HepG2 (cell line): ENCODE data around the gene MT1A. TPM values are rescaled to one million over a fixed set of nuclear protein-coding genes. Genes with fewer than 3 reads are reported as not detected.

Experiments
- CAMTA2 ChIP-seq: sonication (generic); formaldehyde crosslinking; IDR thresholded peaks from 2 replicates; pipeline ENCODE4 v1.4.0; 2020; ENCODE audit warnings: mild to moderate bottlenecking, missing genetic modification reagents, borderline replicate concordance
- DMTF1 ChIP-seq: sonication (generic); formaldehyde crosslinking; IDR thresholded peaks from 2 replicates; pipeline ENCODE4 v1.4.0; 2020; ENCODE audit warnings: mild to moderate bottlenecking, missing genetic modification reagents
- DR1 ChIP-seq: sonication (generic); formaldehyde crosslinking; IDR thresholded peaks from 2 replicates; pipeline ENCODE4 v1.8.0; 2021; ENCODE audit warnings: mild to moderate bottlenecking, missing genetic modification reagents, inconsistent platforms
- LBX2 ChIP-seq: sonication (generic); formaldehyde crosslinking; IDR thresholded peaks from 2 replicates; pipeline ENCODE4 v1.5.0; 2020; ENCODE audit warnings: missing genetic modification reagents, mild to moderate bottlenecking, borderline replicate concordance
- MIER2 ChIP-seq: IDR thresholded peaks from 2 replicates; pipeline ENCODE4 v1.6.1; 2016; ENCODE audit warnings: missing biosample characterization, missing genetic modification reagents
- REST ChIP-seq, 2 experiments: IDR thresholded peaks; 2 replicates each; pipeline ENCODE4 v1.6.1; 2011 to 2012; ENCODE audit warnings: low read length in 2 of 2, borderline replicate concordance in 1 of 2, low read depth in 1 of 2, mild to moderate bottlenecking in 1 of 2, moderate library complexity in 1 of 2
- SMARCC2 ChIP-seq: fragments of 450-650 bp; IDR thresholded peaks from 2 replicates; pipeline ENCODE4 v1.6.1; 2017; ENCODE audit warnings: antibody characterized with exemption, mild to moderate bottlenecking
- SNAPC2 ChIP-seq: sonication (generic); formaldehyde crosslinking; IDR thresholded peaks from 2 replicates; pipeline ENCODE4 v1.8.1; 2022; ENCODE audit warnings: mild to moderate bottlenecking, missing genetic modification reagents
- ZFP37 ChIP-seq: sonication (generic); formaldehyde crosslinking; IDR thresholded peaks from 2 replicates; pipeline ENCODE4 v1.4.0; 2020; ENCODE audit warnings: missing genetic modification reagents, borderline replicate concordance
- ZMAT5 ChIP-seq: sonication (generic); formaldehyde crosslinking; IDR thresholded peaks from 2 replicates; pipeline ENCODE4 v1.5.0; 2020; ENCODE audit warnings: mild to moderate bottlenecking, low read depth, missing genetic modification reagents, borderline replicate concordance
- ZNF263 ChIP-seq: sonication (generic); formaldehyde crosslinking; IDR thresholded peaks from 2 replicates; pipeline ENCODE4 v1.4.0; 2020; ENCODE audit warnings: missing genetic modification reagents
- ZNF282 ChIP-seq: fragments of 450-650 bp; IDR thresholded peaks from 2 replicates; pipeline ENCODE4 v1.6.1; 2018; ENCODE audit not compliant: partially characterized antibody
- ZNF337 ChIP-seq: sonication (generic); formaldehyde crosslinking; IDR thresholded peaks from 2 replicates; pipeline ENCODE4 v1.5.1; 2020; ENCODE audit warnings: missing genetic modification reagents, low read depth, mild to moderate bottlenecking, borderline replicate concordance
- ZNF382 ChIP-seq: sonication (generic); formaldehyde crosslinking; IDR thresholded peaks from 2 replicates; pipeline ENCODE4 v1.5.0; 2020; ENCODE audit warnings: missing genetic modification reagents, mild to moderate bottlenecking, borderline replicate concordance
- ZNF616 ChIP-seq: sonication (generic); formaldehyde crosslinking; IDR thresholded peaks from 2 replicates; pipeline ENCODE4 v1.5.0; 2020; ENCODE audit warnings: low read depth, mild to moderate bottlenecking, missing genetic modification reagents
- ZNF772 ChIP-seq: sonication (generic); formaldehyde crosslinking; IDR thresholded peaks from 2 replicates; pipeline ENCODE4 v1.5.0; 2020; ENCODE audit warnings: mild to moderate bottlenecking, missing genetic modification reagents
- ZNF788 ChIP-seq: sonication (generic); formaldehyde crosslinking; IDR thresholded peaks from 2 replicates; pipeline ENCODE4 v1.5.0; 2020; ENCODE audit warnings: mild to moderate bottlenecking, missing genetic modification reagents, borderline replicate concordance
- polyA plus RNA-seq, 8 experiments: library from polyadenylated mRNA; depleted of rRNA in 3 of 8; stranded (reverse) in 7 of 8; unstranded in 1 of 8; fragments of >200 nt; fragmentation: Illumina TruSeq in 4 of 8; extraction: Trizol in 4 of 8; gene quantifications; 2 replicates each; pipeline versions ENCODE4 v1.2.1 to v1.2.3, GENCODE V29; 2011 to 2016; ENCODE audit warnings: low read depth in 4 of 8, missing spikeins in 1 of 8, mixed read lengths in 1 of 8; ENCODE audit not compliant: insufficient read depth in 1 of 8
- total RNA-seq, 5 experiments: library from RNA; depleted of rRNA; stranded (reverse); fragments of >200 nt; fragmentation: Illumina TruSeq; extraction: Trizol; gene quantifications; 2 replicates each; pipeline ENCODE4 v1.2.3, GENCODE V29; 2016; ENCODE audit warnings: low read depth in 1 of 5

MT1A gene
- total and polyA plus RNA-seq, 2 of the 13 experiments (the other 11 are each of a cell fraction or from before 2014, with no cell fraction given), result 8.3 to 10.4 TPM

GRCh38 chr16:56610017-56610608 is 28.4 kb upstream of the MT1A start (continued):
- TF ChIP-seq REST (IDR thresholded peaks at IDR 0.05; ENCODE audit: borderline replicate concordance in 1 of 2, low read depth in 1 of 2, low read length in 2 of 2) (no peak), ZNF263 (CRISPR knock-in tag) (no peak), ZFP37 (CRISPR knock-in tag) (no peak; the same call in 1 of the 2 replicates), ZNF772 (CRISPR knock-in tag) (peak; percentile 43; the same call in 1 of the 2 replicates), LBX2 (CRISPR knock-in tag) (no peak), ZNF788 (no peak), ZNF337 (0 out of 2 replicates have a peak, but pooled peaks have one; percentile 14), ZNF616 (no peak), ZNF282 (no peak), DR1 (CRISPR knock-in tag) (no peak), SMARCC2 (no peak), ZNF382 (no peak), ZMAT5 (no peak), DMTF1 (CRISPR knock-in tag) (0 out of 2 replicates have a peak, but pooled peaks have one; percentile 31), CAMTA2 (CRISPR knock-in tag) (no peak), MIER2 (no peak), SNAPC2 (no peak)
